ENCODE measurements around the gene KRT31.

Gene KRT31

GRCh38 chr17:41407226-41407625, 9.8 kb upstream of the KRT31 start (continued):
- no peak for TF ChIP-seq ZNF398 (tag by site-specific recombination; IDR thresholded peaks at IDR 0.05)
- TF ChIP-seq ZNF596 (tag by site-specific recombination; IDR thresholded peaks at IDR 0.05): no peak
- no peak for TF ChIP-seq ZNF626 (tag by site-specific recombination; IDR thresholded peaks at IDR 0.05)
- TF ChIP-seq KLF10 (tag by site-specific recombination; IDR thresholded peaks at IDR 0.05): no peak
- no peak for TF ChIP-seq ZNF341 (tag by site-specific recombination; IDR thresholded peaks at IDR 0.05; ENCODE audit: low read depth)
- no peak for TF ChIP-seq ZNF132 (tag by site-specific recombination; IDR thresholded peaks at IDR 0.05; ENCODE audit: borderline replicate concordance)
- TF ChIP-seq ZBTB10 (tag by site-specific recombination; IDR thresholded peaks at IDR 0.05): no peak

- no peak overlapping the region for H3K27ac ChIP-seq (ENCODE audit: extremely low read depth, low read depth, low read length)
Measured at GRCh38 chr17:41406205-41406604, 8.8 kb upstream of the KRT31 start.

More at GRCh38 chr17:41406205-41406604, 8.8 kb upstream of the KRT31 start:
- TF ChIP-seq ZBTB26 (tag by site-specific recombination; optimal IDR thresholded peaks at IDR 0.05) (no peak), ZBTB7A (tag by site-specific recombination; IDR thresholded peaks at IDR 0.05; ENCODE audit: low read depth) (no peak), ZNF133 (tag by site-specific recombination; IDR thresholded peaks at IDR 0.05) (no peak), CTCF (tag by site-specific recombination; IDR thresholded peaks at IDR 0.05) (peak; percentile 54), ZNF76 (tag by site-specific recombination; IDR thresholded peaks at IDR 0.05; ENCODE audit: borderline replicate concordance, low read depth) (no peak), ZNF510 (tag by site-specific recombination; IDR thresholded peaks at IDR 0.05; ENCODE audit: insufficient replicate concordance) (no peak)
- ChIA-PET POLR2A (no interaction called here), CTCF (interaction anchor here (0.6 to 1.6 kb wide), 12 partner anchors 10 to 551 kb away, joined by 3 to 6 read pairs (median 3); no protein-coding TSS in a partner anchor)
- Histone ChIP-seq H3K9me3 (ENCODE audit: control insufficient read depth, insufficient read depth, low read depth, low read length) (no peaks in the 10 kb centered on the region), H3K4me3 (ENCODE audit: low read depth, low read length) (no peak overlapping the region), H3K4me1 (ENCODE audit: control insufficient read depth, insufficient read depth, low read length) (peaks cover 9% of the 10 kb centered on the region), H3K36me3 (ENCODE audit: control insufficient read depth in 2 of 2, insufficient read depth in 1 of 2, low read length in 2 of 2) (no peaks in the 10 kb centered on the region)

Measured in HEK293 (cell line).